Loucy (cell line): ENCODE measurements around the gene QRICH1.

Experiments used
- EZH2phosphoT487 ChIP-seq: fragments of 200-600 bp; IDR thresholded peaks from 2 replicates; pipeline ENCODE4 v1.6.1; 2018; ENCODE audit warnings: antibody characterized with exemption, mild to moderate bottlenecking, moderate library complexity, borderline replicate concordance
- TF ChIP-seq, protein P1 (sequence below): fragments of 200-600 bp; sonication (generic); conservative IDR thresholded peaks from 2 replicates; pipeline ENCODE4 v1.5.1; 2014; ENCODE audit warnings: mild to moderate bottlenecking, antibody characterized with exemption, low read length

DNA sequence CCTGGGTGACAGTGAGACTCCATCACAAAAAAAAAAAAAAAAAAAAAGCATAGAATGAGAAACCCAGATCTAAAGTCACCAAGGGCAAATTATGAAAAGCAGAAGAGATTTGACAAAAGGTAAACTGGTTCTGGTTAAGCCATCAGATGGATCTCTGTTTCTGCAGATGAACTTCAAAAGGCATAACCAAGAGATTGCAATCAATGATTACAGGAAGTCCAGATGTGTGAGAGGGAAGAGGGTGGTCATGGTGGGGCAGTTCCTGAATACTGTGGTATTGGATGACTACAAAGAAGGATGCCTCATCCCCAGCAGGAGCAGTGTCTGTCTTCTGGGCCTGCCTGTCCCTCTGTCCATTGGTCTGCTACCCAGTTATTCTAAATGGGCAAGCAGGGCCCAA, 100.0 kb downstream of the QRICH1 start:
- TF ChIP-seq, protein P1, sequence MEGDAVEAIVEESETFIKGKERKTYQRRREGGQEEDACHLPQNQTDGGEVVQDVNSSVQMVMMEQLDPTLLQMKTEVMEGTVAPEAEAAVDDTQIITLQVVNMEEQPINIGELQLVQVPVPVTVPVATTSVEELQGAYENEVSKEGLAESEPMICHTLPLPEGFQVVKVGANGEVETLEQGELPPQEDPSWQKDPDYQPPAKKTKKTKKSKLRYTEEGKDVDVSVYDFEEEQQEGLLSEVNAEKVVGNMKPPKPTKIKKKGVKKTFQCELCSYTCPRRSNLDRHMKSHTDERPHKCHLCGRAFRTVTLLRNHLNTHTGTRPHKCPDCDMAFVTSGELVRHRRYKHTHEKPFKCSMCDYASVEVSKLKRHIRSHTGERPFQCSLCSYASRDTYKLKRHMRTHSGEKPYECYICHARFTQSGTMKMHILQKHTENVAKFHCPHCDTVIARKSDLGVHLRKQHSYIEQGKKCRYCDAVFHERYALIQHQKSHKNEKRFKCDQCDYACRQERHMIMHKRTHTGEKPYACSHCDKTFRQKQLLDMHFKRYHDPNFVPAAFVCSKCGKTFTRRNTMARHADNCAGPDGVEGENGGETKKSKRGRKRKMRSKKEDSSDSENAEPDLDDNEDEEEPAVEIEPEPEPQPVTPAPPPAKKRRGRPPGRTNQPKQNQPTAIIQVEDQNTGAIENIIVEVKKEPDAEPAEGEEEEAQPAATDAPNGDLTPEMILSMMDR: no peak
- TF ChIP-seq EZH2phosphoT487: no peak
